SK-N-SH treated with all-trans-retinoic acid at 6 μM for 48 hours (cell line): ENCODE measurements around the gene TAF1C.

Experiments
- ATAC-seq: fragments of 200-7000 bp; cut with Tn5 transposase; 3 replicates; pipeline ENCODE4 v1.9.1; 2020; ENCODE audit warnings: mild to moderate bottlenecking, moderate library complexity
- ARNTL ChIP-seq: fragments of 450-650 bp; formaldehyde crosslinking; IDR thresholded peaks from 2 replicates; pipeline ENCODE4 v1.5.0; 2020; ENCODE audit warnings: low read depth, mild to moderate bottlenecking, moderate library complexity, borderline replicate concordance
- BACH2 ChIP-seq: fragments of 250-450 bp; sonication (Bioruptor Pico); IDR thresholded peaks from 2 replicates; pipeline ENCODE4 v1.9.0; 2021; ENCODE audit warnings: mild to moderate bottlenecking, borderline replicate concordance
- CSDC2 ChIP-seq: fragments of 250-450 bp; sonication (Bioruptor Pico); IDR thresholded peaks from 2 replicates; pipeline ENCODE4 v1.5.0; 2020; ENCODE audit warnings: mild to moderate bottlenecking, moderate library complexity
- ESRRG ChIP-seq: fragments of 250-450 bp; sonication (Bioruptor Pico); IDR thresholded peaks from 2 replicates; pipeline ENCODE4 v1.6.1; 2021; ENCODE audit warnings: mild to moderate bottlenecking
- GLIS3 ChIP-seq: fragments of 250-450 bp; sonication (Bioruptor Pico); IDR thresholded peaks from 2 replicates; pipeline ENCODE4 v1.5.0; 2020; ENCODE audit warnings: mild to moderate bottlenecking, moderate library complexity
- ISL1 ChIP-seq: fragments of 250-450 bp; sonication (Bioruptor Pico); IDR thresholded peaks from 2 replicates; pipeline ENCODE4 v2.1.2; 2022; ENCODE audit warnings: mild to moderate bottlenecking, moderate library complexity
- OSR1 ChIP-seq: fragments of 250-450 bp; sonication (Bioruptor Pico); IDR thresholded peaks from 2 replicates; pipeline ENCODE4 v1.8.0; 2022; ENCODE audit warnings: moderate library complexity, mild to moderate bottlenecking, inconsistent platforms
- PPARA ChIP-seq: fragments of 250-450 bp; sonication (Bioruptor Pico); IDR thresholded peaks from 2 replicates; pipeline ENCODE4 v1.5.0; 2020; ENCODE audit warnings: mild to moderate bottlenecking, borderline replicate concordance
- RARB ChIP-seq: fragments of 250-450 bp; sonication (Bioruptor Pico); IDR thresholded peaks from 2 replicates; pipeline ENCODE4 v1.8.0; 2021; ENCODE audit warnings: mild to moderate bottlenecking, moderate library complexity
- SNAI2 ChIP-seq: fragments of 250-450 bp; sonication (Bioruptor Pico); IDR thresholded peaks from 2 replicates; pipeline ENCODE4 v1.5.0; 2020; ENCODE audit warnings: mild to moderate bottlenecking, moderate library complexity
- TCF4 ChIP-seq: fragments of 250-450 bp; sonication (Bioruptor Pico); IDR thresholded peaks from 2 replicates; pipeline ENCODE4 v1.8.0; 2021; ENCODE audit warnings: mild to moderate bottlenecking, moderate library complexity, borderline replicate concordance
- TOX ChIP-seq: fragments of 250-450 bp; sonication (Bioruptor Pico); IDR thresholded peaks from 2 replicates; pipeline ENCODE4 v1.8.0; 2021; ENCODE audit warnings: mild to moderate bottlenecking, moderate library complexity, borderline replicate concordance
- ZC3H10 ChIP-seq: fragments of 250-450 bp; sonication (Bioruptor Pico); IDR thresholded peaks from 2 replicates; pipeline ENCODE4 v1.5.1; 2021; ENCODE audit warnings: mild to moderate bottlenecking, moderate library complexity
- ZFP3 ChIP-seq: fragments of 250-450 bp; sonication (Bioruptor Pico); IDR thresholded peaks from 2 replicates; pipeline ENCODE4 v1.5.0; 2020; ENCODE audit warnings: mild to moderate bottlenecking, moderate library complexity
- ZNF565 ChIP-seq: fragments of 450-650 bp; formaldehyde crosslinking; conservative IDR thresholded peaks from 2 replicates; pipeline ENCODE4 v1.5.0; 2020; ENCODE audit warnings: low read depth, mild to moderate bottlenecking, moderate library complexity
- ZNF70 ChIP-seq: fragments of 450-650 bp; formaldehyde crosslinking; IDR thresholded peaks from 2 replicates; pipeline ENCODE4 v1.5.0; 2020; ENCODE audit warnings: mild to moderate bottlenecking, moderate library complexity
- ZNF8 ChIP-seq: fragments of 450-650 bp; formaldehyde crosslinking; IDR thresholded peaks from 2 replicates; pipeline ENCODE4 v1.5.0; 2020; ENCODE audit warnings: mild to moderate bottlenecking, moderate library complexity
- TF ChIP-seq, protein P1 (sequence below): fragments of 250-450 bp; sonication (Bioruptor Pico); IDR thresholded peaks from 2 replicates; pipeline ENCODE4 v1.5.0; 2020; ENCODE audit warnings: mild to moderate bottlenecking, moderate library complexity
- TF ChIP-seq, protein P2 (sequence below): fragments of 250-450 bp; sonication (Bioruptor Pico); IDR thresholded peaks from 2 replicates; pipeline ENCODE4 v1.8.0; 2020; ENCODE audit warnings: mild to moderate bottlenecking, moderate library complexity, borderline replicate concordance
- TF ChIP-seq, protein P3 (sequence below): fragments of 250-450 bp; sonication (Bioruptor Pico); IDR thresholded peaks from 2 replicates; pipeline ENCODE4 v1.5.1; 2020; ENCODE audit warnings: low read depth, mild to moderate bottlenecking, moderate library complexity

Gene TAF1C

DNA sequence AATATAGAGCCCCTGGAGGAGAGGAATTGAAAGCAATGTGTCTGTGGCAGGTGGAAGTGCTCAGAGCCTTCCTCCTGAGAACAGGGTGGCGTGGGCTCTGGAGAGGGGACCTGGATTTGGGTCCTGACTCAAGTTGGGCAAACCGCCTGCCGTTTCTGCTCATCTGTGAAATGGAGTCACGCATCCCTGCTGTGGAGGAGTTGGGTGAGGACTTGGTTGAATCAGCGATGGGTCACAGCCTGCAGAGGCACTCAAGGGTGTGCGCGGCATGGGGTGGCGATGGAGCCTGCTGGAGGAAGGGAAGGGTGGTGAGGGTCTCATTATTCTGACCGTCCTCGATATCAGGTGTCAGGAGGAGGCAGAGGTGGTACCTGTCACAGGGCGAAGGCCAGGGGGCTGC, 7.2 kb upstream of the TAF1C start:
- TF ChIP-seq BACH2 (CRISPR knock-in tag) (no peak), GLIS3 (CRISPR knock-in tag) (no peak), CSDC2 (no peak), OSR1 (CRISPR knock-in tag) (no peak)
- TF ChIP-seq, protein P1, sequence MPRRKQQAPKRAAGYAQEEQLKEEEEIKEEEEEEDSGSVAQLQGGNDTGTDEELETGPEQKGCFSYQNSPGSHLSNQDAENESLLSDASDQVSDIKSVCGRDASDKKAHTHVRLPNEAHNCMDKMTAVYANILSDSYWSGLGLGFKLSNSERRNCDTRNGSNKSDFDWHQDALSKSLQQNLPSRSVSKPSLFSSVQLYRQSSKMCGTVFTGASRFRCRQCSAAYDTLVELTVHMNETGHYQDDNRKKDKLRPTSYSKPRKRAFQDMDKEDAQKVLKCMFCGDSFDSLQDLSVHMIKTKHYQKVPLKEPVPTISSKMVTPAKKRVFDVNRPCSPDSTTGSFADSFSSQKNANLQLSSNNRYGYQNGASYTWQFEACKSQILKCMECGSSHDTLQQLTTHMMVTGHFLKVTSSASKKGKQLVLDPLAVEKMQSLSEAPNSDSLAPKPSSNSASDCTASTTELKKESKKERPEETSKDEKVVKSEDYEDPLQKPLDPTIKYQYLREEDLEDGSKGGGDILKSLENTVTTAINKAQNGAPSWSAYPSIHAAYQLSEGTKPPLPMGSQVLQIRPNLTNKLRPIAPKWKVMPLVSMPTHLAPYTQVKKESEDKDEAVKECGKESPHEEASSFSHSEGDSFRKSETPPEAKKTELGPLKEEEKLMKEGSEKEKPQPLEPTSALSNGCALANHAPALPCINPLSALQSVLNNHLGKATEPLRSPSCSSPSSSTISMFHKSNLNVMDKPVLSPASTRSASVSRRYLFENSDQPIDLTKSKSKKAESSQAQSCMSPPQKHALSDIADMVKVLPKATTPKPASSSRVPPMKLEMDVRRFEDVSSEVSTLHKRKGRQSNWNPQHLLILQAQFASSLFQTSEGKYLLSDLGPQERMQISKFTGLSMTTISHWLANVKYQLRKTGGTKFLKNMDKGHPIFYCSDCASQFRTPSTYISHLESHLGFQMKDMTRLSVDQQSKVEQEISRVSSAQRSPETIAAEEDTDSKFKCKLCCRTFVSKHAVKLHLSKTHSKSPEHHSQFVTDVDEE, result no peak
- TF ChIP-seq, protein P2, sequence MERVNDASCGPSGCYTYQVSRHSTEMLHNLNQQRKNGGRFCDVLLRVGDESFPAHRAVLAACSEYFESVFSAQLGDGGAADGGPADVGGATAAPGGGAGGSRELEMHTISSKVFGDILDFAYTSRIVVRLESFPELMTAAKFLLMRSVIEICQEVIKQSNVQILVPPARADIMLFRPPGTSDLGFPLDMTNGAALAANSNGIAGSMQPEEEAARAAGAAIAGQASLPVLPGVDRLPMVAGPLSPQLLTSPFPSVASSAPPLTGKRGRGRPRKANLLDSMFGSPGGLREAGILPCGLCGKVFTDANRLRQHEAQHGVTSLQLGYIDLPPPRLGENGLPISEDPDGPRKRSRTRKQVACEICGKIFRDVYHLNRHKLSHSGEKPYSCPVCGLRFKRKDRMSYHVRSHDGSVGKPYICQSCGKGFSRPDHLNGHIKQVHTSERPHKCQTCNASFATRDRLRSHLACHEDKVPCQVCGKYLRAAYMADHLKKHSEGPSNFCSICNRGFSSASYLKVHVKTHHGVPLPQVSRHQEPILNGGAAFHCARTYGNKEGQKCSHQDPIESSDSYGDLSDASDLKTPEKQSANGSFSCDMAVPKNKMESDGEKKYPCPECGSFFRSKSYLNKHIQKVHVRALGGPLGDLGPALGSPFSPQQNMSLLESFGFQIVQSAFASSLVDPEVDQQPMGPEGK (CRISPR knock-in tag), result no peak
- no peak for ATAC-seq

DNA sequence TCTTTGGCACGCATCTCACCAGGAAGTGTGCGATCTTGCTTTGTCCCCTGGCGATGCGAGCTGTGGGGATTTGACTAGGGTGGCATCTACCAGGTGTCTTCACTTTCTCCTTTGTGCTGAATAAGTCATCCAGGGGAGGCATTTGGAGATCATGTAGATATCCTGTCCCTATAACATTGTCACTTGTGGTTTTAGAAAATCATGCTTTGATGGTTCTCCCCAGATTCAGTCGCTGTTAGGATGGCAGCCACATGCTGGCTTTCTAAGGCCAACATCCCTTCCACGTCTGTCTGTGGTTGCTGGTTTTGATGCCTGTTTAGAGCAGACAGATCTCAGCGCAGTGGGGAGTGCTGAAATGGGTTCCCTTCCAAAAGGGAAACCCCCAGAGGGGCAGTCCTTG, 6.6 kb upstream of the TAF1C start:
- TF ChIP-seq TCF4 (CRISPR knock-in tag), result no peak
- TF ChIP-seq, protein P1, result no peak
- TF ChIP-seq ZC3H10 (CRISPR knock-in tag), result no peak
- no peak for TF ChIP-seq GLIS3 (CRISPR knock-in tag)
- TF ChIP-seq SNAI2, result no peak
- no peak for TF ChIP-seq PPARA (CRISPR knock-in tag)
- TF ChIP-seq TOX, result no peak
- no peak for ATAC-seq

DNA sequence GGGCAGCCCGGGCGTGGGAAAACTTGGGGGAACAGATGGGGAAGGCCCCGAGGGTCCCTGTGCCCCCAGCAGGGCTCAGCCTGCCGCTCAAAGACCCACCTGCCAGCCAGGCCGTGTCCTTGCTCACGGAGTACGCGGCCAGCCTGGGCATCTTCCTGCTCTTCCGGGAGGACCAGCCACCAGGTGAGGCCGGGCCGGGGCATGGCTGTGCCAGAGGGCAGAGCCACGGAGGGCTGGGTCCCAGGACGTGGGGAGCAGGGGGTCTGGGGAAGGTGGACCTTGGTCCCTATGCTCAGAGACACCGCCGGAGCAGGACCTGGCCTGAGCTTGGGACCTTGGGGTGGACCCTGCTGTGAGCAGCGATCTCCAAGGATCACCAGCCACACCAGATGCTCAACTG, 4.6 kb upstream of the TAF1C start:
- no peak for TF ChIP-seq GLIS3 (CRISPR knock-in tag)
- no peak for TF ChIP-seq ZC3H10 (CRISPR knock-in tag)
- TF ChIP-seq ISL1 (CRISPR knock-in tag), result no peak
- no peak for TF ChIP-seq TOX
- TF ChIP-seq ARNTL (CRISPR knock-in tag), result no peak
- no peak for TF ChIP-seq ZNF8 (CRISPR knock-in tag)
- TF ChIP-seq PPARA (CRISPR knock-in tag), result no peak
- no peak for TF ChIP-seq ESRRG (CRISPR knock-in tag)
- TF ChIP-seq, protein P3, sequence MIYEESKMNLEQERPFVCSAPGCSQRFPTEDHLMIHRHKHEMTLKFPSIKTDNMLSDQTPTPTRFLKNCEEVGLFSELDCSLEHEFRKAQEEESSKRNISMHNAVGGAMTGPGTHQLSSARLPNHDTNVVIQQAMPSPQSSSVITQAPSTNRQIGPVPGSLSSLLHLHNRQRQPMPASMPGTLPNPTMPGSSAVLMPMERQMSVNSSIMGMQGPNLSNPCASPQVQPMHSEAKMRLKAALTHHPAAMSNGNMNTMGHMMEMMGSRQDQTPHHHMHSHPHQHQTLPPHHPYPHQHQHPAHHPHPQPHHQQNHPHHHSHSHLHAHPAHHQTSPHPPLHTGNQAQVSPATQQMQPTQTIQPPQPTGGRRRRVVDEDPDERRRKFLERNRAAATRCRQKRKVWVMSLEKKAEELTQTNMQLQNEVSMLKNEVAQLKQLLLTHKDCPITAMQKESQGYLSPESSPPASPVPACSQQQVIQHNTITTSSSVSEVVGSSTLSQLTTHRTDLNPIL (CRISPR knock-in tag), result no peak
- TF ChIP-seq ZFP3 (CRISPR knock-in tag), result no peak
- no peak for TF ChIP-seq CSDC2
- TF ChIP-seq SNAI2, result no peak
- no peak for TF ChIP-seq RARB
- TF ChIP-seq ZNF70 (CRISPR knock-in tag), result no peak
- TF ChIP-seq ZNF565 (CRISPR knock-in tag), result no peak
- no peak for TF ChIP-seq OSR1 (CRISPR knock-in tag)
- ATAC-seq, result no peak

DNA sequence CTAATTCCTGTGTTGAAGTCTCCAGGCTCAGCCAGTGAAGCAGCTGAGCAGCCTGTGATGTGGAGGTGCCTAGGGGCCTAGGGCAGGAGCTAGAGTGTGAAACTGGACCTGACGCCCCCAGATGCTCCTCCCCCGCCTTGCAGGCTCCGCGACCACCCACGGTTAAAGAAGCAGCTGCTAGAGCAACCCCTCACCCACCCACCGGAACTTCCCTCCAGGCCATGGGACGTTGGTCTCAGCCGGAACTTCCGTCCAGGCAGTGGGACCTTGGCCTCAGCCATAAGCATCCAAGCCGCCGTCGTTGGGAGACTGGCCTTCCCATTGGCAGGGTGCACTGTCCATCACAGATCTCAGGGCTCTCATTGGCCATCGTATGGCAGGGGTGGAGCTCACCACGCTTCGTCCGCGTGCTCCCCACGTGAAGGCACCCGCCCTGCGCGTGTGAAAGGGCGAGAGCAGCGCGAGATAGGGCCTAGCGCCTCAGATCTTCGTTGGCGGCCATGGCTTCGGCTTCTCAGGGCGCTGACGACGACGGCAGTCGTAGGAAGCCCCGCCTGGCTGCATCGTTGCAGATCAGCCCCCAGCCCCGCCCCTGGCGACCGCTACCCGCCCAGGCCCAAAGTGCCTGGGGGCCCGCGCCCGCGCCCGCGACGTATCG, 4.0 kb upstream of the TAF1C start, which contains the start of gene ADAD2:
TSS of gene ADAD2 (plus strand) at position 427 of the 658 bp plus-strand sequence. CDS start at position 501, 74 bp downstream.
- no peak for TF ChIP-seq ZNF565 (CRISPR knock-in tag)
- TF ChIP-seq ZNF8 (CRISPR knock-in tag), result no peak
- TF ChIP-seq ZC3H10 (CRISPR knock-in tag), result no peak
- TF ChIP-seq, all 23 proteins: peak for 0
- no peak for ATAC-seq
